ENCODE measurements around the gene ADAMTSL3.
"Not testable (repeated sequence)": the region's sequence is repeated elsewhere in the genome, so short reads cannot be mapped to it uniquely, and the experiment has no call there.

ADAMTSL3 gene

DNA sequence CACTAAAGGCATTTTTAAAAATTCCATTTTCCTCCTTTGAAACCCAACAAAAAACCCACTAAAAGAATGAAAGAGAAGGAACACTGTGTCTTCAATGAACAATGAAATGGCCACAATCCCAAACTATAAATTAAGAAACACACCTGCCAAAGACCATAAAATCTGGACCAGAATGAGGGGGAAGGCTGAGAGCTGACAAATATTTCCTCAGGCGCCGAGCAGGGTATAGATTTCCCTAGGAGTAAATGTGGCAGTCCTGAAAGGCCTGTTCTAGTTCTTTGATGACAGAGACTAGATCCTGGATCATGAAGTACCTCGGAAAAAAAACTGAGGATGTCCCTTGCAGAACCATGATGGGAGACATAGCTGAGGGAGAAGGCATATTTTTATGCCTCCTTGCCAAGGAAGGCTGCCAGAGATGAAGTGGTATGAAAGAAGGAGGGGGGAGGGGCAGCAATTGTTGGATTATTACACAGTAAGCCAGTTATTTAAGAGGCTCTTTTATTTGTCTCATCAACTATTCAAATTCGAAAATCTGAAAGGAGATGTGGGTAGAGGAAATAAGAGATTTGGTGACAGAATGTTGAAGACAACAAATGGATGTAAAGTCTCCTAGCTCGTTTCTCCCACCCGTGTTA lies 306.4 kb downstream of the ADAMTSL3 start:
- Mint-ChIP-seq H3K4me1 (no peaks in the 10 kb centered on the region), H3K4me3 (no peak overlapping the region), H3K27me3 (no peaks in the 10 kb centered on the region), H3K27ac (no peak overlapping the region), H3K36me3 (no peaks in the 10 kb centered on the region), H3K9me3 (peaks cover under 1% of the 10 kb centered on the region)
- CTCF ChIA-PET: no interaction called here
- no peak for DNase-seq

DNA sequence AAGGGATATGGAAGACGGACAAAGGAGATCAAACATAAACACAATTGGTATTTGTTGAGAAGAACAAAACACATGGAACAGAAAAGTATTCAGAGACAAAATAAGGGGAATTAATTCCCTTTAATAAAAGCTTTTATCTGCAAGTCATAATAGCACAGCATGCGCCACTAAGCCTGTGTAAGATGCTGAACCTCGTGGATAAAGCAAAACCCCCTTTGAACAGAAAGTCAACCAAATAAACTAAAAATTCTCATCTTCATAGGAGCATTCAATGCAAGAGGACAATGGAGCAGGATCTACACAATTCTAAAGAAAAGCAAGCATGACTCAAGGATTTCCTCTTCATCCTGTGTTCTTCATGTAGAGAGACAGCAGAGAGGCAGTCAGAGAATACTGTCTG lies 307.4 kb downstream of the ADAMTSL3 start:
- Mint-ChIP-seq H3K9me3 (peaks cover 6% of the 10 kb centered on the region), H3K27me3 (no peaks in the 10 kb centered on the region), H3K36me3 (no peaks in the 10 kb centered on the region), H3K4me3 (no peak overlapping the region), H3K4me1 (no peaks in the 10 kb centered on the region), H3K27ac (no peak overlapping the region)
- CTCF ChIA-PET: no interaction called here
- no peak for DNase-seq

DNA sequence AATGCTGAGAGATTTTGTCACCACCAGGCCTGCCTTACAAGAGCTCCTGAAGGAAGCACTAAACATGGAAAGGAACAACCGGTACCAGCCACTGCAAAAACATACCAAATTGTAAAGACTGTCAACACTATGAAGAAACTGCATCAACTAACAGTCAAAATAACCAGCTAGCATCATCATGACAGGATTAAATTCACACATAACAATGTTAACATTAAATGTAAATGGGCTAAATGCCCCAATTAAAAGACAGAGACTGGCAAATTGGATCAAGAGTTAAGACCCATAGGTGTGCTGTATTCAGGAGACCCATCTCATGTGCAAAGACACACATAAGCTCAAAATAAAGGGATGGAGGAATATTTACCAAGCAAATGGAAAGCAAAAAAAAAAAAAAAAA lies 311.0 kb downstream of the ADAMTSL3 start:
- CTCF ChIA-PET, H3K4me3 Mint-ChIP-seq, DNase-seq, H3K27me3 Mint-ChIP-seq, H3K9me3 Mint-ChIP-seq, H3K36me3 Mint-ChIP-seq, H3K27ac Mint-ChIP-seq, H3K4me1 Mint-ChIP-seq: not testable (repeated sequence)

- no peak for DNase-seq
- Mint-ChIP-seq H3K4me1 (no peaks in the 10 kb centered on the region), H3K4me3 (no peak overlapping the region), H3K36me3 (no peaks in the 10 kb centered on the region), H3K27me3 (no peaks in the 10 kb centered on the region), H3K27ac (no peak overlapping the region), H3K9me3 (peaks cover 5% of the 10 kb centered on the region)
- CTCF ChIA-PET: interaction anchor here (0.7 kb wide), 2 partner anchors 22 to 85 kb away, joined by 3 to 4 read pairs; no protein-coding TSS in a partner anchor
These were observed 316.5 kb downstream of the ADAMTSL3 start for GRCh38 chr15:83970295-83970890.

DNA sequence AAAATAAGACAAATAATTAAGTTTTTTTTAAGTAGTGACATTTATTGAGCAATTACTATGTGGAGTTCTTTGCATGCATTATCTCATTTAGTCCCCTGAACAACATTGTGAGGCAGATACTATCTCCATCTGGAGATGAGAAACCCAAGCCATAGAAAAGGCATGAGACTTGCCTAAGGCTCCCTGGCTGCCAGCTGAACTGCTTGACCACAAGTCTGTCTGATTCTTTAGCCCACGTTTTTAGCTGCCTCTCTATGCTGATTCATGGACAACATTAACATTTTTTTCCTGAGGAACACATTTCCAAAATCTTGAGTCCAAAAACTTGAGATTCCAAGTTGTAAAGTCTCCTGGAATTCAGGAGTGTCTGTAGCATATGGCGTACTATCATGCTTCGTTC lies 318.1 kb downstream of the ADAMTSL3 start:
- CTCF ChIA-PET: no interaction called here
- no peaks in the 10 kb centered on the region for H3K27me3 Mint-ChIP-seq
- DNase-seq: no peak
- H3K4me1 Mint-ChIP-seq: no peaks in the 10 kb centered on the region
- no peaks in the 10 kb centered on the region for H3K36me3 Mint-ChIP-seq
- no peak overlapping the region for H3K4me3 Mint-ChIP-seq
- H3K27ac Mint-ChIP-seq: no peak overlapping the region
- peaks cover 3% of the 10 kb centered on the region for H3K9me3 Mint-ChIP-seq

DNA sequence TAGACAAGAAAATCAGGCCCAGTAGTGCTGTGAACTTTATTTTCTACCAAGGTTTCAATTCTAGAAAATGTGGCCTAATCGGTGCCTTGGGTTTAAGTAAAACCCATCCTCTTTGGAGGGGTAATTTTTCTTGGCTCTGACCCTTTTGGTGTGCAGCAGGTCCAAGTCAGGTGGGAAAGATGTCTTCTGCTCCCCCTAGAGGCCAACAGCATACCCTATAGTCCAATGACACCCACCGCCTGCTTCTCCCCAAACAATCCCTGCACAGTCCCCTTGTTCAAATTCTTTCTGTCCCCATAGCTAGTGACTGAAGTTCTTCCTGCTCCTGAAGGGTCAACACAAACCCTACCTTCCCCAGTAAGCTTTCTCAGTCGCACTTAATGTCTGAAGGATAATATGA lies 319.9 kb downstream of the ADAMTSL3 start:
- Mint-ChIP-seq H3K27me3 (no peaks in the 10 kb centered on the region), H3K36me3 (no peaks in the 10 kb centered on the region), H3K4me1 (no peaks in the 10 kb centered on the region), H3K9me3 (peaks cover 5% of the 10 kb centered on the region), H3K27ac (no peak overlapping the region), H3K4me3 (no peak overlapping the region)
- DNase-seq: no peak
- CTCF ChIA-PET: no interaction called here

DNA sequence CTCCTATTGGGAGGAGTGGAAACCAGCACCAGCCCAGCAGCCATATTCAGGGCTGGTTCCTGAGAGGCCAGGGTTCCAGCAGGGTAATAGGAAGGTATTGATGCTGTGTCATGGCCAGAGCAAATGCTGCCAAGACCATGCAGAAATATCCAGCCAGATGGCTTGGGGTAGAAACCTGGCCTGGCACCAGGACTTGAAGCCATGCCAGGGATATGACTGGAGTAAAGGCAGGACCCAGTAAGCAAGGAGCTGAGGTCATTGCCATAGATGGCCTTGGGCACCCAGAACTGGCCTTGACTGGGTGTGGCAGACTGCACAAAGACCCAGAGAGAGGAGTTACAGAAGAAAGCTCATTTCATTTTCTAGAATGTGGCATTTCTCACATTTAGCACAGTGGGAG lies 324.1 kb downstream of the ADAMTSL3 start:
- Mint-ChIP-seq H3K4me3 (no peak overlapping the region), H3K27ac (no peak overlapping the region), H3K36me3 (no peaks in the 10 kb centered on the region), H3K4me1 (no peaks in the 10 kb centered on the region), H3K27me3 (no peaks in the 10 kb centered on the region), H3K9me3 (peaks cover 5% of the 10 kb centered on the region)
- CTCF ChIA-PET: no interaction called here
- DNase-seq: no peak

DNA sequence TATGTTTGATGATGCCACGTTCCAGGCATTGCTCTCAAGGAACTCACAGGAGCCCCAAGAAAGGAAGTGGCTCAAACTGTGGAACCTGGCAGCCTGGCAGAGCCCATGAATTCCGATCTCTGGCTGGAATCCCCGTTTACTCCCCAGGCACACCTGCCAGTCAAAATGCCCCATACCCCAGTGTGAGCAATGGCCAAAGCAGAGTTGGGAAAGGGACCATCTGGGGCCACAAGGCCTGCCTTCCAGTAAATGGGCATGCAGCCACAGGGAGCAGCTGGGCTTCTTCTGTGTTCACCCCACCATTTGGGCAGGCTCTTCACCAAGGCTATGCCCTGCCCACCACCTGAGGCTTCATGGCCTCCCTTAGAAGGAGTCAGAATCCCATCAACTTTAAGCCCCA lies 324.7 kb downstream of the ADAMTSL3 start:
- no peak overlapping the region for H3K27ac Mint-ChIP-seq
- no peak overlapping the region for H3K4me3 Mint-ChIP-seq
- H3K4me1 Mint-ChIP-seq: no peaks in the 10 kb centered on the region
- no peak for DNase-seq
- H3K9me3 Mint-ChIP-seq: peaks cover 5% of the 10 kb centered on the region
- no peaks in the 10 kb centered on the region for H3K36me3 Mint-ChIP-seq
- CTCF ChIA-PET: no interaction called here
- H3K27me3 Mint-ChIP-seq: no peaks in the 10 kb centered on the region

DNA sequence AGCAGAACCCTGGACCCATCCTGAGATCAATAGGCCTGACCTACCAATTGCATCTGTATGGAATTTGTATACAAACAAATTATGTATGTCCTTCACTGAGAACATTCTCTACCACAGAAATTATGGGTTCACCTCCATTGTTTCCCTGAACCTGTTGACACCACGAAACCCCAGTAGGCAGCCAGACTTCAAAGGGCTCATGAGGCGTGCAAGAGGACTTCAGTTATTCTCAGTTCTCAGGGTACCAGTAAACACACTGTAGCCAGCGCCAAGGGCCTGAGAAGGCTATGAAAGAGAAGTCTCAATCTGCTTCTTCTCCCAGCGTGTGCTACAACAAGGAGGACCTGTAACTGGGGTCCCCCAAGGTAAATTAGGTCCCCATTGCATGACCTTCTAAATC lies 326.7 kb downstream of the ADAMTSL3 start:
- no peak overlapping the region for H3K27ac Mint-ChIP-seq
- H3K4me1 Mint-ChIP-seq: no peaks in the 10 kb centered on the region
- no peak for DNase-seq
- H3K27me3 Mint-ChIP-seq: no peaks in the 10 kb centered on the region
- CTCF ChIA-PET: no interaction called here
- H3K9me3 Mint-ChIP-seq: peaks cover 5% of the 10 kb centered on the region
- no peak overlapping the region for H3K4me3 Mint-ChIP-seq
- no peaks in the 10 kb centered on the region for H3K36me3 Mint-ChIP-seq

GRCh38 chr15:83982748-83983147 lies 328.8 kb downstream of the ADAMTSL3 start:
- Mint-ChIP-seq H3K4me3 (no peak overlapping the region), H3K4me1 (no peaks in the 10 kb centered on the region), H3K36me3 (no peaks in the 10 kb centered on the region), H3K27ac (no peak overlapping the region), H3K9me3 (no peaks in the 10 kb centered on the region), H3K27me3 (no peaks in the 10 kb centered on the region)
- no peak for DNase-seq
- CTCF ChIA-PET: no interaction called here

DNA sequence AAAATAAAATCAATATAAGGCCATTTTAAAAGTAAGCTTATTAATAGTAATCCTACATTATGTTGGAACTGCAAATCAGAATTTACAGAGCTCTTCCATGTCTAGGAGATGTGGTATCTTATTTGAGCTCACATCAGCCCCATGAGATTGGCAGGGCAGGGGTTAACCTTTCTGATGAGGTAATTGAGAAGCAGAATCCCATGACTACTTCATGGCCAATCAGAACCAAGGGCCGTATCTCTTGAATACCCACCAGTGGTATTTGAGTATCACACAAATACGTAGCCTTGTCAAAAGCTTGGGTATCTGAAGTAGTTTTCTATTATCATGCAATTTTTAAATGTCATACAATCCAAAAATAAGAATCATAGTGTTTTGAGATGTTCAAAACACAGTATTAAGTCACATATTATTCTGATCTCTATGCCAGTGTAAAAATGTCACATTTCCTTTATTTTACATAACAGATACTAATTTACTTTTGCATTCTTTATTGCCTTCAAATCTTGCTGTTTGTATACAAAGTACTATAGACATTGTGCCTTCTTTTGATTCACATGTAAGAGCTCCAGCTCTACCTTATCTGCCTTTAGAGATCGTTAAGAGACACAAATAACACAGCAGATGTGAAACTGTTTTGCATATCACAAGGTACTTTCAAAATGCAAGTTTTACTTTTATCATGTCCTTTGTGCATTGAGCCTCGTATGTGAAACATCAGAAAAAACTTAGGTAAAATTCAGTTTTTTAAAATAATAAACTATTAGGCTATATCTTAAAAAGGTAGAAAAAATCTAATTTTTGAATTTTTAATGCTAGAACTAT lies 329.9 kb downstream of the ADAMTSL3 start:
- H3K4me1 Mint-ChIP-seq: no peaks in the 10 kb centered on the region
- no peaks in the 10 kb centered on the region for H3K27me3 Mint-ChIP-seq
- CTCF ChIA-PET: no interaction called here
- no peaks in the 10 kb centered on the region for H3K36me3 Mint-ChIP-seq
- DNase-seq: no peak
- no peak overlapping the region for H3K27ac Mint-ChIP-seq
- no peaks in the 10 kb centered on the region for H3K9me3 Mint-ChIP-seq
- H3K4me3 Mint-ChIP-seq: no peak overlapping the region

GRCh38 chr15:83984601-83985000 lies 330.7 kb downstream of the ADAMTSL3 start:
- no peak for DNase-seq
- CTCF ChIA-PET: no interaction called here
- Mint-ChIP-seq H3K9me3 (no peaks in the 10 kb centered on the region), H3K27me3 (no peaks in the 10 kb centered on the region), H3K4me1 (no peaks in the 10 kb centered on the region), H3K4me3 (no peak overlapping the region), H3K27ac (no peak overlapping the region), H3K36me3 (no peaks in the 10 kb centered on the region)

GRCh38 chr15:83991163-83991562 lies 337.2 kb downstream of the ADAMTSL3 start:
- Mint-ChIP-seq H3K27ac (no peak overlapping the region), H3K27me3 (no peaks in the 10 kb centered on the region), H3K4me1 (no peaks in the 10 kb centered on the region), H3K9me3 (no peaks in the 10 kb centered on the region), H3K4me3 (no peak overlapping the region), H3K36me3 (no peaks in the 10 kb centered on the region)
- CTCF ChIA-PET: no interaction called here
- no peak for DNase-seq

- H3K9me3 Mint-ChIP-seq: no peaks in the 10 kb centered on the region
- no peak for DNase-seq
- H3K27me3 Mint-ChIP-seq: no peaks in the 10 kb centered on the region
- CTCF ChIA-PET: no interaction called here
- no peaks in the 10 kb centered on the region for H3K36me3 Mint-ChIP-seq
- H3K4me1 Mint-ChIP-seq: no peaks in the 10 kb centered on the region
- H3K27ac Mint-ChIP-seq: no peak overlapping the region
- no peak overlapping the region for H3K4me3 Mint-ChIP-seq
These were observed 338.6 kb downstream of the ADAMTSL3 start for GRCh38 chr15:83992324-83993031.

DNA sequence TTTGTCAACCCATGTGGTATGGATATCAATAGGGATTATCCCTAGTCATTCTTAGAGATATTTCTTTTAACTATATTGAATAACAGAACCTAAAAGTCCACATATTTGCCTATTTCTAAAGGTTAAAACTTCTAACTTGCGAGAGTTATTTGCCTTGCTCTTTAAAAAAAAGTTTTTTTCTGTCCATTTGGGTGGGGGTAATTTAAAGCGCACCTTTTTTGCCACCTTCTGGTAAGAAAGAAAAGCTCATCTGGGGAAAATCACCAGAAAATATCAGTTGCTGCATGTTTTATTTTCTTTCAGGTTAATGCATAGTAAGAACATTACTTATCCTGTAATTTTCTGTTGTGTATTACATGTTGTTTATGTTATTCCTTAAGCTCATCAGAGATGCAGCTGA lies 339.7 kb downstream of the ADAMTSL3 start:
- DNase-seq: no peak
- no peaks in the 10 kb centered on the region for H3K4me1 Mint-ChIP-seq
- H3K27ac Mint-ChIP-seq: no peak overlapping the region
- CTCF ChIA-PET: no interaction called here
- H3K4me3 Mint-ChIP-seq: no peak overlapping the region
- no peaks in the 10 kb centered on the region for H3K36me3 Mint-ChIP-seq
- no peaks in the 10 kb centered on the region for H3K27me3 Mint-ChIP-seq
- H3K9me3 Mint-ChIP-seq: no peaks in the 10 kb centered on the region
